Measurements from ENCODE around the gene CYTH2. TPM values are rescaled to one million over a fixed set of nuclear protein-coding genes. Genes with fewer than 3 reads are reported as not detected.

CYTH2 gene
- total and polyA plus RNA-seq, 9 of the 15 experiments (the other 6 are each of a cell fraction or from before 2014, with no cell fraction given): 1.8 to 45.2 (median 23.8) TPM

DNA sequence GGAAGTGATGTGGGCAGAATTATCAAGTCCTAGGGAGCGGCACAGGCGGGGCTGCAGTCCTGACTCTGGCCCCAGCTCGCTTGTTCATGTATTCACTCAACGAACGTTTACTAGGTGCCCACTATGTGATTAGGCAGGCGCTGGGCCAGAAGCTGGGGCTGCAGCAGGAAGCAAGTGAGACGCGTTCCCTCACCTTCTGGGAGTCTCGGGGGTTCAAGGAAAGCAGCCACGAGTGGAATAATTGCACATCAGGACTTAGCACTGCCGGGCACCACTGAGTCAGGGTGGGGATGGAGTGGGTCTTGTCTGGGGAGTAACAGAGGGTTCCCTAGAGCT is 44.9 kb downstream of the CYTH2 start:
- BruUV-seq (replicated peaks): no TSS peak
- ATAC-seq: no peak
- intact Hi-C loops (cut with micrococcal nuclease): no loop called here
- POLR2A ChIA-PET: interaction anchor here (0.5 to 1.2 kb wide), 9 partner anchors 16 to 1298 kb away, joined by 3 to 5 read pairs (median 3); no protein-coding TSS in a partner anchor
- Histone ChIP-seq H3K27ac (ENCODE audit: extremely low read depth, low read depth, low read length) (no peak overlapping the region), H3K4me3 (peak overlapping the region; percentile 61; the same call in 1 of the 2 replicates), H4K20me1 (replicated peaks; ENCODE audit: control insufficient read depth, insufficient read depth, low read length) (peaks cover 8% of the 10 kb centered on the region; the same call in 1 of the 2 replicates), H3K4me1 (replicated peaks in 1 of 2; ENCODE audit: control insufficient read depth in 2 of 2, insufficient read depth in 2 of 2, low read length in 2 of 2) (peaks cover 0 to 38% of the 10 kb centered on the region in 2 experiments; a peak in 3 of 5 replicates), H3K9me1 (ENCODE audit: control insufficient read depth, insufficient read depth, low read length) (no peaks in the 10 kb centered on the region), H3K36me3 (ENCODE audit: control insufficient read depth, insufficient read depth, low read length) (no peaks in the 10 kb centered on the region), H3K79me2 (ENCODE audit: control insufficient read depth, insufficient read depth, low read length) (no peaks in the 10 kb centered on the region), H3K9ac (ENCODE audit: insufficient read depth in 1 of 2, low read depth in 2 of 2, low read length in 2 of 2) (peak overlapping the region in 1 of 2 experiments; percentile 89; a peak in 1 of 4 replicates), H3K27me3 (ENCODE audit: control insufficient read depth in 2 of 2, insufficient read depth in 2 of 2, low read length in 2 of 2) (peaks cover 7 to 19% of the 10 kb centered on the region in 2 experiments; a peak in 3 of 5 replicates), H3K9me3 (replicated peaks; ENCODE audit: control insufficient read depth, insufficient read depth, low read depth, low read length) (no peaks in the 10 kb centered on the region), H3K4me2 (ENCODE audit: insufficient read depth, low read length) (peak overlapping the region; percentile 84), H2AFZ (ENCODE audit: low read depth, low read length) (peak overlapping the region; percentile 94)
- in situ Hi-C loops (cut with MboI): no loop called here
- CTCF ChIA-PET (ENCODE audit: low intra/inter-chr PET ratio): interaction anchor here (0.6 to 1.4 kb wide), 2 partner anchors 70 to 75 kb away, joined by 3 read pairs; no protein-coding TSS in a partner anchor
- TF ChIP-seq PKNOX1 (IDR thresholded peaks at IDR 0.05): no peak
- FAIRE-seq: no peak
- DNase-seq (ENCODE audit: extremely low read depth in 1 of 4, low spot score in 3 of 4): no peak
- 35% methylated on average over 11 of the region's 11 CpGs for WGBS (ENCODE audit: insufficient coverage, low coverage, missing lambda C conversion rate)

DNA sequence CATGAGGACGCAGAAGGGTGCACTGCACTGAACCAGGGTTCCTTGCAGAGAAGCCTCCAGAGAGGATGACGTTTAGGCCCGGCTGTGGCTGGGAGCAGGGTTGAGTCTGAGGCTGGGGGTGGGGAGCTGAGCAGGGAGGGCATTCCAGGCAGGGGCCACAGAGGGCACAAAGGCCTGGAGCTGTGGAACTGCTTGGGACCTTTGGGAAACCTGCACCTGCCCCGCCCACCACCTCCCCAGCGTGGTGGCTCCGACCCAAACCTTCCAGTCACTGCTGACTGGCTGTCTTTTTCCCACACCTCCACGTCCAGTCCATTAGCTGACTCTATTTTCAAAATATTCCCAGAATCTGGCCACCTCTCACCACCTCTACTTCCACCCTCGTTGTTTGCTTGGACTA is 47.4 kb downstream of the CYTH2 start:
- ATAC-seq (no peak), FAIRE-seq (no peak), DNase-seq (ENCODE audit: extremely low read depth in 1 of 4, low spot score in 3 of 4) (no peak)
- no peak overlapping the region for H3K27ac ChIP-seq (ENCODE audit: extremely low read depth, low read depth, low read length)
- intact Hi-C loops (cut with micrococcal nuclease) (no loop called here), in situ Hi-C loops (cut with MboI) (no loop called here)
- BruUV-seq (replicated peaks): no TSS peak
- no peaks in the 10 kb centered on the region for H3K9me1 ChIP-seq (ENCODE audit: control insufficient read depth, insufficient read depth, low read length)
- H3K9me3 ChIP-seq (replicated peaks; ENCODE audit: control insufficient read depth, insufficient read depth, low read depth, low read length): no peaks in the 10 kb centered on the region
- ChIA-PET CTCF (ENCODE audit: low intra/inter-chr PET ratio) (no interaction called here), POLR2A (interaction anchor here (0.7 kb wide), 1 partner anchor 13 kb away, joined by 5 read pairs; no protein-coding TSS in a partner anchor)
- H3K4me3 ChIP-seq: no peak overlapping the region
- H4K20me1 ChIP-seq (replicated peaks; ENCODE audit: control insufficient read depth, insufficient read depth, low read length): no peaks in the 10 kb centered on the region
- no peak for TF ChIP-seq NBN (IDR thresholded peaks at IDR 0.05; ENCODE audit: low read depth)
- TF ChIP-seq MXI1 (IDR thresholded peaks at IDR 0.05; ENCODE audit: low read depth, low read length): no peak
- TF ChIP-seq DPF2 (IDR thresholded peaks at IDR 0.05): no peak
- H3K27me3 ChIP-seq (ENCODE audit: control insufficient read depth in 2 of 2, insufficient read depth in 2 of 2, low read length in 2 of 2): peaks cover 2 to 8% of the 10 kb centered on the region in 2 experiments; a peak in 3 of 5 replicates
- peak overlapping the region; percentile 47 for H2AFZ ChIP-seq (ENCODE audit: low read depth, low read length)
- H3K9ac ChIP-seq (ENCODE audit: insufficient read depth in 1 of 2, low read depth in 2 of 2, low read length in 2 of 2): peak overlapping the region in 1 of 2 experiments; percentile 6; a peak in 2 of 4 replicates
- no peak overlapping the region for H3K4me2 ChIP-seq (ENCODE audit: insufficient read depth, low read length)
- H3K36me3 ChIP-seq (ENCODE audit: control insufficient read depth, insufficient read depth, low read length): no peaks in the 10 kb centered on the region
- peaks cover 0 to 26% of the 10 kb centered on the region in 2 experiments; a peak in 3 of 5 replicates for H3K4me1 ChIP-seq (replicated peaks in 1 of 2; ENCODE audit: control insufficient read depth in 2 of 2, insufficient read depth in 2 of 2, low read length in 2 of 2)
- WGBS (ENCODE audit: insufficient coverage, low coverage, missing lambda C conversion rate): 33% methylated on average over 8 of the region's 8 CpGs
- H3K79me2 ChIP-seq (ENCODE audit: control insufficient read depth, insufficient read depth, low read length): no peaks in the 10 kb centered on the region

Data from K562 (cell line).